ENCODE measurements around the gene RAB9A. TPM values are rescaled to one million over a fixed set of nuclear protein-coding genes. Genes with fewer than 3 reads are reported as not detected.
A peak's percentile ranks its signal among the peaks of the same experiment; 100 is the strongest.

RAB9A gene
- total and polyA plus RNA-seq, 9 of the 15 experiments (the other 6 are each of a cell fraction or from before 2014, with no cell fraction given), result 13.5 to 20.8 (median 17.7) TPM

GRCh38 chrX:13652287-13652793, 36.6 kb upstream of the RAB9A start (continued):
- TF ChIP-seq USF1 (CRISPR knock-in tag; IDR thresholded peaks at IDR 0.05), result no peak
- TF ChIP-seq MEIS2 (IDR thresholded peaks at IDR 0.05; ENCODE audit: partially characterized antibody), result peak; percentile 97
- peak; percentile 69 for TF ChIP-seq FOSL1 (tag; conservative IDR thresholded peaks at IDR 0.05)
- no peak for TF ChIP-seq RBM14 (IDR thresholded peaks at IDR 0.05; ENCODE audit: borderline replicate concordance, insufficient read depth, low read depth, low read length)
- no peak for TF ChIP-seq ZFPM2 (CRISPR knock-in tag; IDR thresholded peaks at IDR 0.05)
- TF ChIP-seq WHSC1 (IDR thresholded peaks at IDR 0.05; ENCODE audit: low read length), result no peak
- TF ChIP-seq SUPT5H (IDR thresholded peaks at IDR 0.05), result no peak
- TF ChIP-seq ZNF584 (CRISPR knock-in tag; IDR thresholded peaks at IDR 0.05; ENCODE audit: low read depth), result no peak
- TF ChIP-seq, protein P1, sequence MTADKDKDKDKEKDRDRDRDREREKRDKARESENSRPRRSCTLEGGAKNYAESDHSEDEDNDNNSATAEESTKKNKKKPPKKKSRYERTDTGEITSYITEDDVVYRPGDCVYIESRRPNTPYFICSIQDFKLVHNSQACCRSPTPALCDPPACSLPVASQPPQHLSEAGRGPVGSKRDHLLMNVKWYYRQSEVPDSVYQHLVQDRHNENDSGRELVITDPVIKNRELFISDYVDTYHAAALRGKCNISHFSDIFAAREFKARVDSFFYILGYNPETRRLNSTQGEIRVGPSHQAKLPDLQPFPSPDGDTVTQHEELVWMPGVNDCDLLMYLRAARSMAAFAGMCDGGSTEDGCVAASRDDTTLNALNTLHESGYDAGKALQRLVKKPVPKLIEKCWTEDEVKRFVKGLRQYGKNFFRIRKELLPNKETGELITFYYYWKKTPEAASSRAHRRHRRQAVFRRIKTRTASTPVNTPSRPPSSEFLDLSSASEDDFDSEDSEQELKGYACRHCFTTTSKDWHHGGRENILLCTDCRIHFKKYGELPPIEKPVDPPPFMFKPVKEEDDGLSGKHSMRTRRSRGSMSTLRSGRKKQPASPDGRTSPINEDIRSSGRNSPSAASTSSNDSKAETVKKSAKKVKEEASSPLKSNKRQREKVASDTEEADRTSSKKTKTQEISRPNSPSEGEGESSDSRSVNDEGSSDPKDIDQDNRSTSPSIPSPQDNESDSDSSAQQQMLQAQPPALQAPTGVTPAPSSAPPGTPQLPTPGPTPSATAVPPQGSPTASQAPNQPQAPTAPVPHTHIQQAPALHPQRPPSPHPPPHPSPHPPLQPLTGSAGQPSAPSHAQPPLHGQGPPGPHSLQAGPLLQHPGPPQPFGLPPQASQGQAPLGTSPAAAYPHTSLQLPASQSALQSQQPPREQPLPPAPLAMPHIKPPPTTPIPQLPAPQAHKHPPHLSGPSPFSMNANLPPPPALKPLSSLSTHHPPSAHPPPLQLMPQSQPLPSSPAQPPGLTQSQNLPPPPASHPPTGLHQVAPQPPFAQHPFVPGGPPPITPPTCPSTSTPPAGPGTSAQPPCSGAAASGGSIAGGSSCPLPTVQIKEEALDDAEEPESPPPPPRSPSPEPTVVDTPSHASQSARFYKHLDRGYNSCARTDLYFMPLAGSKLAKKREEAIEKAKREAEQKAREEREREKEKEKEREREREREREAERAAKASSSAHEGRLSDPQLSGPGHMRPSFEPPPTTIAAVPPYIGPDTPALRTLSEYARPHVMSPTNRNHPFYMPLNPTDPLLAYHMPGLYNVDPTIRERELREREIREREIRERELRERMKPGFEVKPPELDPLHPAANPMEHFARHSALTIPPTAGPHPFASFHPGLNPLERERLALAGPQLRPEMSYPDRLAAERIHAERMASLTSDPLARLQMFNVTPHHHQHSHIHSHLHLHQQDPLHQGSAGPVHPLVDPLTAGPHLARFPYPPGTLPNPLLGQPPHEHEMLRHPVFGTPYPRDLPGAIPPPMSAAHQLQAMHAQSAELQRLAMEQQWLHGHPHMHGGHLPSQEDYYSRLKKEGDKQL (CRISPR knock-in tag; IDR thresholded peaks at IDR 0.05; ENCODE audit: borderline replicate concordance), result no peak
- TF ChIP-seq KAT7 (CRISPR knock-in tag; IDR thresholded peaks at IDR 0.05; ENCODE audit: borderline replicate concordance), result no peak
- TF ChIP-seq ZBTB7A (IDR thresholded peaks at IDR 0.05; ENCODE audit: borderline replicate concordance, control insufficient read depth, low read depth, low read length), result no peak
- peak; percentile 56 for TF ChIP-seq SOX6 (IDR thresholded peaks at IDR 0.05)
- no peak for TF ChIP-seq POLR3A (IDR thresholded peaks at IDR 0.05; ENCODE audit: borderline replicate concordance, extremely low read depth, insufficient read depth, insufficient read length)
- TF ChIP-seq CXXC5 (CRISPR knock-in tag; IDR thresholded peaks at IDR 0.05), result no peak
- TF ChIP-seq BHLHE40 (IDR thresholded peaks at IDR 0.05; ENCODE audit: low read length), result peak; percentile 52; the same call in 1 of the 2 replicates
- TF ChIP-seq JUN (IDR thresholded peaks at IDR 0.05; ENCODE audit: borderline replicate concordance, low read depth, low read length), result peak; percentile 62; the same call in 1 of the 2 replicates
- no peak for TF ChIP-seq JUN (CRISPR knock-in tag; IDR thresholded peaks at IDR 0.05; ENCODE audit: borderline replicate concordance)
- TF ChIP-seq, protein P2, sequence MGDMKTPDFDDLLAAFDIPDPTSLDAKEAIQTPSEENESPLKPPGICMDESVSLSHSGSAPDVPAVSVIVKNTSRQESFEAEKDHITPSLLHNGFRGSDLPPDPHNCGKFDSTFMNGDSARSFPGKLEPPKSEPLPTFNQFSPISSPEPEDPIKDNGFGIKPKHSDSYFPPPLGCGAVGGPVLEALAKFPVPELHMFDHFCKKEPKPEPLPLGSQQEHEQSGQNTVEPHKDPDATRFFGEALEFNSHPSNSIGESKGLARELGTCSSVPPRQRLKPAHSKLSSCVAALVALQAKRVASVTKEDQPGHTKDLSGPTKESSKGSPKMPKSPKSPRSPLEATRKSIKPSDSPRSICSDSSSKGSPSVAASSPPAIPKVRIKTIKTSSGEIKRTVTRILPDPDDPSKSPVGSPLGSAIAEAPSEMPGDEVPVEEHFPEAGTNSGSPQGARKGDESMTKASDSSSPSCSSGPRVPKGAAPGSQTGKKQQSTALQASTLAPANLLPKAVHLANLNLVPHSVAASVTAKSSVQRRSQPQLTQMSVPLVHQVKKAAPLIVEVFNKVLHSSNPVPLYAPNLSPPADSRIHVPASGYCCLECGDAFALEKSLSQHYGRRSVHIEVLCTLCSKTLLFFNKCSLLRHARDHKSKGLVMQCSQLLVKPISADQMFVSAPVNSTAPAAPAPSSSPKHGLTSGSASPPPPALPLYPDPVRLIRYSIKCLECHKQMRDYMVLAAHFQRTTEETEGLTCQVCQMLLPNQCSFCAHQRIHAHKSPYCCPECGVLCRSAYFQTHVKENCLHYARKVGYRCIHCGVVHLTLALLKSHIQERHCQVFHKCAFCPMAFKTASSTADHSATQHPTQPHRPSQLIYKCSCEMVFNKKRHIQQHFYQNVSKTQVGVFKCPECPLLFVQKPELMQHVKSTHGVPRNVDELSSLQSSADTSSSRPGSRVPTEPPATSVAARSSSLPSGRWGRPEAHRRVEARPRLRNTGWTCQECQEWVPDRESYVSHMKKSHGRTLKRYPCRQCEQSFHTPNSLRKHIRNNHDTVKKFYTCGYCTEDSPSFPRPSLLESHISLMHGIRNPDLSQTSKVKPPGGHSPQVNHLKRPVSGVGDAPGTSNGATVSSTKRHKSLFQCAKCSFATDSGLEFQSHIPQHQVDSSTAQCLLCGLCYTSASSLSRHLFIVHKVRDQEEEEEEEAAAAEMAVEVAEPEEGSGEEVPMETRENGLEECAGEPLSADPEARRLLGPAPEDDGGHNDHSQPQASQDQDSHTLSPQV (IDR thresholded peaks at IDR 0.05), result 0 out of 2 replicates have a peak, but pooled peaks have one; percentile 53
- TF ChIP-seq DPF2 (IDR thresholded peaks at IDR 0.05), result peak; percentile 42; the same call in 1 of the 2 replicates
